Activated CD4-positive, alpha-beta T cell treated with anti-CD3 and anti-CD28 coated beads, Interleukin-2, amount 50 U/mL, for 16 hours (primary cell): ENCODE data around the gene SERPINB12.

Experiments
- DNase-seq: peaks from one replicate; pipeline ENCODE4 v3.0.0-alpha.2; 2020

Gene SERPINB12

GRCh38 chr18:63604791-63605567 is 62.8 kb downstream of the SERPINB12 start:
- DNase-seq = no peak

- DNase-seq = no peak
These were observed 64.4 kb downstream of the SERPINB12 start for GRCh38 chr18:63606526-63606925.

GRCh38 chr18:63613420-63613819 is 71.3 kb downstream of the SERPINB12 start:
- DNase-seq = no peak

- no peak for DNase-seq
These were observed 75.1 kb downstream of the SERPINB12 start for GRCh38 chr18:63617049-63617914.

GRCh38 chr18:63617915-63618234 is 75.7 kb downstream of the SERPINB12 start:
- no peak for DNase-seq
